Epithelial cell of proximal tubule (primary cell): ENCODE data around the gene PACS2. TPM values are rescaled to one million over a fixed set of nuclear protein-coding genes. Genes with fewer than 3 reads are reported as not detected.
"Not testable (repeated sequence)": the region's sequence is repeated elsewhere in the genome, so short reads cannot be mapped to it uniquely, and the experiment has no call there.

ENCODE experiments used
- DNase-seq: peaks from one replicate; pipeline ENCODE4 v3.0.0-alpha.2; 2011; ENCODE audit warnings: low read depth
- H3K4me3 ChIP-seq: 2 replicates; pipeline ENCODE4 v1.5.1; 2011; ENCODE audit warnings: low read depth, mild to moderate bottlenecking, low read length
- CTCF ChIP-seq: conservative IDR thresholded peaks from 2 replicates; pipeline ENCODE4 v1.5.1; 2012; ENCODE audit warnings: low read depth, mild to moderate bottlenecking, low read length
- total RNA-seq: library from RNA; depleted of rRNA; stranded (reverse); fragments of >200 nt; gene quantifications from 2 replicates; pipeline ENCODE4 v1.2.3, GENCODE V29; 2015

The PACS2 gene
- total RNA-seq, 1 donor from 2014 or later: 68.7 TPM

DNA sequence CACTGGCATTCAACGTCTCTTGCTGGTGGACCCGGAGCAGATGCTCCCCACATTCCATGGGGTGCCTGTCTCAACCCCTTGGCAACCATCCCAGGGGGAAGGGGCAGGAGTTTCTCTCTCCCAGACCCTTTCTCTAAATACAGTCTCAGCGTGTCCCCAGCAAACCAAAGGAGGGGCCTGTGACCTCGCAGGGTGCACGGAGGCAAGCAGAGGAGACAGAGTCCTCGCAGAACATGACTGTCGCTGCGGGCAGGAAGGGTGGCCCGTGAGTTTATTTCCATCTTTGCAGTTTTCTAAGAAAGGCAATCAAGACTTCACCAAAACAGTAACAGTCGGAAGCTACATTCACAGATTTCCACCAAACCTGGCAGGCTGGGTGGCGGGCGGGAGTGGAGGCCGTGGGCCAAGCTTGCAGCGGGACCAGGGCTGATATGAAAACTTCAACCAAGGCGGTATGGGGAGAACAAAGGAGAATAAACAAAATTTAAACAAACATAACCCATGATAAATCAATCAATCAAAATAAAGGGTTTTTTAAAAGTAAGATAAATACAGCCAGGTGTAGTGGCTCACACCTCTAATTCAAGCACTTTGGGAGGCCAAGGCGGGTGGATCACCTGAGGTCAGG is 32.3 kb upstream of the PACS2 start:
- no peak overlapping the region for H3K4me3 ChIP-seq
- TF ChIP-seq CTCF: no peak
- no peak for DNase-seq

DNA sequence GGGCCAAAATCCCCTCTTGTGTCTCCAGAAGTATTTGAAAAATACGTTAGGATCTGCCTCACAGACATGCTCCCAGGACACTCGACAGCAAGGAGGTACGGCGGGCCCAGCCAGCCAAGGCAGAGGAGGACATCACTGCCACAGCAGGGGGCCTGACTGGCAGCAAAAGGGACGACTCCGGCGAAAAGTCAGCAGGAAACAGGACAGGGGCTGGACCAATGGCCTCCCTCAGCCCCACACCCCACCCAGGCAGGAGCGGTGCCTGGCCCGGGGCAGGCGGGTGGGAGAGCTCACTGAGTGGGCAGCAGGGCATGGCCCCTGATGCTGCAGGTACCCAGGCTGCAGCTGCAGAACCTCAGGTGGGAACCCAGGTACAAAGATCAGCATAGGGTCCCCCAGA is 31.5 kb upstream of the PACS2 start:
- no peak for TF ChIP-seq CTCF
- H3K4me3 ChIP-seq: no peak overlapping the region
- DNase-seq: no peak

DNA sequence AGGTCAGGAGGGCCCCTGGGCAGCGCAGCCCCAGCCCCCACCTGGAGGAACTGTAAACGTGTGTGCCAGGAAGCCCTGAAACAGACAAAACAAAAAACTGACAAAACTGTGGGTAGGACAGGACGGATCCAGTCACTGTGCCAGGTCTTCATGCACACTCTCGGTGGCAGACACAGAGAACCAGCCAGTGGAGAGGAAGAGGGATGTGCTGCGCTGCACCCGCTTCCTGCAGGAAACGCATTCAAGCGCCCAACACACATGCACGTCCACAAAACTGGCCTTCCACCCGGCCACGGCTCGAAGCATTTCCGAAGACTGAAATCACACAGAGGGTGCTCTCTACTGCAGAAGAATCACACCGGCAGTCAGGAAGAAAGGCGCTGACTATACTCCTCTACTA is 30.6 kb upstream of the PACS2 start:
- no peak for DNase-seq
- no peak for TF ChIP-seq CTCF
- H3K4me3 ChIP-seq: no peak overlapping the region

DNA sequence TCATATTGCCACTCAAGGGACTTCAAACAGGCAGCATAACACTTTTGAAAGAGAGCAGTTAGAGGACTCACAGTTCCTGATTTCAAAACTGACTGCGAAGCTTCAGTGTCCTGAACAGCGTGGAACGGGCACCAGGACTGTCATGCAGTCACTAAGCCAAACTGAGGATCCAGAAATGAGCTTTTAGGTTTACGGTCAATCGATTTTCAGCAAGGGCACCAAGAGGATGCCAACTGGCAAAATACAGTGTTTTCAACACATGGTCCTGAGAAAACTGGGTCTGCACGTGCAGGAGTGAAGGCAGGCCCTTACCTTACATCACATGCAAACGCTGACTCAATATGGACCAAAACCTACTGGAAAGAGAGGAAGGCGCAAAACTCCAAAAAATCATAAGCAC is 29.4 kb upstream of the PACS2 start:
- no peak for TF ChIP-seq CTCF
- no peak for DNase-seq
- no peak overlapping the region for H3K4me3 ChIP-seq

- H3K4me3 ChIP-seq: no peak overlapping the region
- DNase-seq: no peak
- no peak for TF ChIP-seq CTCF
Observed at GRCh38 chr14:105286759-105287144, 27.8 kb upstream of the PACS2 start.

GRCh38 chr14:105287249-105288102 is 27.1 kb upstream of the PACS2 start:
- H3K4me3 ChIP-seq: no peak overlapping the region
- no peak for DNase-seq
- no peak for TF ChIP-seq CTCF

DNA sequence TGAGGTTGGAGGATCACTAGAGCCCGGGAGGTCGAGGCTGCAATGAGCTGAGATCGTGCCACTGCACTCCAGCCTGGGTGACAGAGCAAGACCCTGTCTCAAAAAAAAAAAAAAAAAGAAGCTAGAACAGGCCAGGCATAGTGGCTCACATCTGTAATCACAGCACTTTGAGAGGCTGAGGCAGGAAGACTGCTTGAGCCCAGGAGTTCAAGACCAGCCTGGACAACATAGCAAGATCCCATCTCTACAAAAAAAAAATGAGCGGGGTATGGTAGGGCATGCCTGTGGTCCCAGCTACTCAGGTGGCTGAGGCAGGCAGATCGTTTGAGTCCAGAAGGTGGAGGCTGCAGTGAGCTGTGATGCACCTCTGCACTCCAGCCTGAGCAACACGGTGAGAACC is 25.6 kb upstream of the PACS2 start:
- H3K4me3 ChIP-seq, DNase-seq: not testable (repeated sequence)
